HG02981 (cell line): ENCODE measurements around the gene TMIGD3.

Source experiments
- ATAC-seq: cut with Tn5 transposase; IDR thresholded peaks from one replicate; pipeline ENCODE4 v1.9.1; 2021; ENCODE audit warnings: mild to moderate bottlenecking, moderate library complexity; ENCODE audit not compliant: unreplicated experiment

The TMIGD3 gene

GRCh38 chr1:111476214-111476613 lies 27.2 kb downstream of the TMIGD3 start:
- ATAC-seq = no peak

- ATAC-seq = no peak
These were observed 27.7 kb downstream of the TMIGD3 start for GRCh38 chr1:111475701-111476100.

DNA sequence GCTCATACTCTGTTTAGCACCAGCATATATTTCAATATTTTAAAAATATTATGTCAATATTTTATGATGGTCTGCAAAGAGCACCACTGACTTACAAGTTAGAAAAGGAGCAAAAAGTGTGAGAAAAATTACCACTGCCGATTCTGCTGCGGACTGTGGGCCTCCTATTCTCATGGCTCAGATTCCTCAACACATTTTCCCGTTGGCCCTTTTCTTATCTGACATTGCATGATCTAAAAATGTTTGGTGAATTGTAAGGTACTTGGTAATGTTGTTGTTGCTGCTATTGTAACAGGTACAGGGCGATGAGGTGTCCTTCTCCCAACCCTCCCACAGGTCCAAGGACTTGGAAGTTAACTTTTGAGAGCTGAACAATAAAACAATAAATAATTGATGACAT lies 28.9 kb downstream of the TMIGD3 start:
- no peak for ATAC-seq

DNA sequence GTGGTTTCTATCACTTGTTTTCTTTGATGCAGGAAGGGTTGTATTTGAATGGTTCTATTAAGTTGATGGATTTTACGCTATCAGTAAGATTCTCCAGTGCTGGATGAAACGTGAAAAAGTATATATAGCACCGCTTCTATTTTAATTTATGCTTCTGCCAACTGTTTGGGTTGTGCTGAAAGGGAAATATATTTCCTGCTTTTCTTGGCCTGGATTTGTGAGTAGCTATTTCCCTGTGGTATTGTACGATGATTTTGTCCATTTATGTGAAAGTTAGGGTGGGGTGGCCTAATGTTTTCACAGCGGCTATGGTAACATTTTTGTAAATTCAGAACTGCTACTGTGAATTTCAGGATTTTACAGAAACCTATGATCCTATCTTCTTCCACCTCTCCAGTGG lies 29.3 kb downstream of the TMIGD3 start:
- no peak for ATAC-seq

GRCh38 chr1:111471538-111471937 lies 31.9 kb downstream of the TMIGD3 start:
- no peak for ATAC-seq

DNA sequence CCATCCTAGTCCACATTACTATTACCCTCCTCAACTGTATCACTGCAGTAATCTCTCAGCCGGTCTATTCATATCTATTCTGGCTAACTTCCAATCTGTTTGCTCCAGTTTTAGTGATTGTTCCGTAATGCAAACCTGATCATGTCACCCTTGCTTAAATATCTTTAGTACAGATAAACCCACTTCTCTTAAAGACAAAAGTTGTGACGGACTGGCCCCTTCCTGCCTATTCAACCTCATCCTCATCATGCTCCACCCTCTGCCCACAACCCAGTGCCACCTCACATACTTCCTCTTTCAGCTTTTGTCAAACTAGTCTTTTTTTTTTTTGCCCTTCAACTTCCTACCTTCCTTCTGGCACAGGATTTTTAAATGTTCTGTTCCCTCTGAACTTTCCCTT lies 32.4 kb downstream of the TMIGD3 start:
- ATAC-seq = no peak

DNA sequence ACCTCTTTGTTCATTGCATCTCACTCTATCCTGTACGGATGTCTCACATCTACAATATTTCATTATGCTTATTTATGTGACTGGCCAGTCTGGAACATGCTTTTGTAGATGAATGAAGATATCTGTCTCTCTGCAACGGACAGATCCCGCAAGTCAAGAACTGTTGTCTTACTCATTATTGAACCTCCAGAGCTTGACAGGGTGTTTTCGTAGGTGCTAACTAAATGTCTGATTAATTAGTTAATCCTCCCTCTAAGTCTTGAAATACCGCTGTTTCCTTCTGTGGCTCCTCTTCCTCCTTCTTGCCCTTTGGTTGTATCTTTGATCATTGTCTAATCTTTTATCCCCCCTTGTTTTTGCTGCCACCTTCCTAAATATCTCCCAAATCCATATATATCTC lies 32.8 kb downstream of the TMIGD3 start:
- ATAC-seq = no peak

- no peak for ATAC-seq
These were observed 33.9 kb downstream of the TMIGD3 start for GRCh38 chr1:111469539-111469938.

DNA sequence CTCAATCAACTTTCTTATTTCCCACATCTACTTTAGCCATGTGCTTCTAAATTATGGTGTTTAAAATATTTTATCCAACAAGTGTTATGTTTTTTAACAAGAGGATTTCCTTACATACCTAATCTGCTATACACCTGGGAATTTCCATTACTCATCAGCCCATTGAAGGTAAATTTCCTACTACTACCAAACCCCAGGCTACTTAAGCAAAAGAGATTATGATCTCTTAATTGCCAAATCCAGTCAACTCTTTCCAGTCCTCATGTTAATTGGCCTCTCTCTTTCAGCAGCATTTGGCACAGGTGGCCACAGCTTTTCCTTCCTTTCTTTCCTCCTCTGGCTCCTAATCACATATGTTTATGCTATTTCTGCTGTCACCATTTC lies 34.7 kb downstream of the TMIGD3 start:
- ATAC-seq = no peak

DNA sequence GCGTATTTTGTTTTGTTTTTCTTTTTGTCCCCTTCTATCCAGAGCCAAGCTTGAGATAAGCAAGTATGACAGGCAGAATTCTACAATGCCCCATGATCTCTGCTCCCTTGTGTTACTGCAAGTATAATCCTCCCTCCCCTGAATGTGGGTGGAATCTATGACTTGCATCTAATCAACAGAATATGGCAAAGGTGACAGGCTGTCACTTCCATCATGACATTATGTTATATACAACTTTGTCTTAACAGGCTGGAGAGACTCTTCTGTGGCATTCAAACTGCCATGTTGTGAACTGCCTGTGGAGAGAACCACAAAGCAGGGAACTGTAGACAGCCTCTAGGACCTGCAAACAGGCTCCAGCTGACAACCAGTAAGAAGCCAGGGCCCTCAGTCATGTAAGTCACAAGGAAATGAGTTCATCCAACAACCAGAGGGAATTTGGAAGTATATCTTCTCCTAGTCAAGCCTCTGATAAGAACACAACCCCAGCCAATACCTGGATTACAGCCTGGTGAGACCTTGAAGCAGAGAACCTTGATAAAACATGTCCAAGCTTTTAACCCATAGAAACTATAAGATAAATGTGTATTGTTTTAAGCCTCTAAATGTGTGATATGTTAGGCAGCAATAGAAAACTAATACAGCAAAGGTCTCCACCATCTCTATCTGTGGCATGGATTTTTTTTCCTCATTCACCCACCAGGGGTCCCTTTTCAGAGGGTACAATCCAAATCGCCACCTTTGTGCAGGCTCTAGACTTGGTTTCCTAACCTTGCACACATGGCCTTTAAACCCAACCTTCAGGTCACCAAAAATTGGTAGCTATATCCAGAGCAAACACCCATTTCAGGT lies 35.3 kb downstream of the TMIGD3 start:
- ATAC-seq = no peak

DNA sequence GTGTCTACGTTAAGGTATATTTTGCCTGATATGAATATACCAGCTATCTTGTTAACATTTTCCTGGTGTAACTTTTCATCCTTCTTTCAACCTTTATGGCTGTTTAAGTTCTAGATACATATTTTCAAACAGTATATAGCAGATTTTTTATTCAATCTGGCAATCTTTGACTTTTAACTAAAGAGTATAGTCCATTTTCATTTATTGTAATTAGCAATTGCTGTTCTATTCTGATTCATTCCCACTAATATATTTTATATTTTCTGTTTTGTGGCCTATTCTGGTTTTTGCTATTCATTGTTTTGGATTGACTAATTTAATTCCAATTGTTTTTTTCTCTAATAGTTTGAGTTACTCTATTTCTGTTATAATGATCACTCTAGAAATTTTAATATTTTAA lies 37.0 kb downstream of the TMIGD3 start:
- no peak for ATAC-seq

DNA sequence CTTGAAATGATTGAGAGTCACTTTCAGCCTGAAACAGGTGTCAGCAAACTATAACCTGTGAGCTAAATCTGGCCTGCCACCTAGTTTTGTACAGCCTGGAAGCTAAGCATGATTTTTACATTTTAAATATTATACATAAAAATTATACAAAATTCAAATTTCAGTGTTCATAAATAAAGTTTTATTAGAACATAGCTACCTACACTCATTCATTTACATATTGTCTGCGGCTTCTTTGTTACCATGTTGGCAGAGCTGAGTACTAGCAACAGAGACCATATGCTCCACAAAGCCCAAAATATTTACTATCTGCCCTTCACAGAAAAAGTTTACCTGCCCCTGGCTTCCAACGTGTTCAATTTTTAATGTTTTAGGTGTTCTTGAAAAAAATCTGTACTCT lies 37.7 kb downstream of the TMIGD3 start:
- ATAC-seq = no peak

- ATAC-seq = no peak
These were observed 40.3 kb downstream of the TMIGD3 start for GRCh38 chr1:111463029-111463683.

DNA sequence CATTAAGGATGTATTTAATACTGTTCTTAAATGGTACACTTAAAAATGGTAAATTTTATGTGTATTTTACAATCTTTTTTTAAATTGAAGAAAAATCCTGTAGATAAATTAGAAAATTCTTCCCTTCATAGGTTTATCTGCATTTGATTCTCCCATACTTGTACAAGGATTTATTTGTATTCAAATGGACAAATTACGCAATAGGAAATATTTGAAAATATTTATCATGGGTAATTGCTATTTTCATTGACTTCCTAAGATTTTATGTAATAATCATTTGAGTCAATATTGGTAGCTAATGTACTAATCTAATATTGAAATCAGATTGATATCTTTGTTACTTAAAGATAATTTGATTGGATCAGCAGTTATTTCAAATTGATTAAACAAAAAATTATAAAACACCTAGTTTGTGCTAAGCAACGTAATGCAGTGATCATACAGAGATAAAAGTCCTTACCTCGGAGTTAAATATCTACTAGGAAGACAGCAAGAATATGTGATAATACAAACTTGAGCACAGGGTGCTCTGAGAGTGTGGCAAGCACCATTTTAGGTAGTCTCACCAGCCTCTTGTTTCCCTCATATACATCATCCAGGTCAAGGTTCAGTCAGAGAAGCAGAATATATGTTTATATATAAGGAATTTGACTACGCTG lies 40.9 kb downstream of the TMIGD3 start:
- ATAC-seq = no peak

- ATAC-seq = no peak
These were observed 41.7 kb downstream of the TMIGD3 start for GRCh38 chr1:111461765-111462164.

DNA sequence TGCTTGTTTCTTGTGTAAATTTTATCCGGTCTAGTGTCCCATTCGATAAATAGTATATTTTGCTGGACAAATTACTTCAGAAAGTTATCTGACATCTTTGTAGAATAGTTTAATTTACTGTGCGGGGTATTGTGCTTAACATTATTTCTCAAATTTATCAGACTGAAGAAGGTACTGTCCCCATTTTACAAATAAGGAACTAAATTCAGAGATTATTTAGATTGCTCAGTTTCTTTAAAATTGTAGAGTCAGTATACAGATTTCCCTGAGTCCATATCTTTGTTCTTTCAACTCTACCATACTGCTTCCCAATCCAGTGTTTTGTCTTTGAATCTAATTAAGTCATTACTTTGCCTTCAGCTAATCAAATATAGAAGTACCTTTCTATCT lies 47.8 kb downstream of the TMIGD3 start:
- no peak for ATAC-seq

- no peak for ATAC-seq
These were observed 48.4 kb downstream of the TMIGD3 start for GRCh38 chr1:111454859-111455641.

DNA sequence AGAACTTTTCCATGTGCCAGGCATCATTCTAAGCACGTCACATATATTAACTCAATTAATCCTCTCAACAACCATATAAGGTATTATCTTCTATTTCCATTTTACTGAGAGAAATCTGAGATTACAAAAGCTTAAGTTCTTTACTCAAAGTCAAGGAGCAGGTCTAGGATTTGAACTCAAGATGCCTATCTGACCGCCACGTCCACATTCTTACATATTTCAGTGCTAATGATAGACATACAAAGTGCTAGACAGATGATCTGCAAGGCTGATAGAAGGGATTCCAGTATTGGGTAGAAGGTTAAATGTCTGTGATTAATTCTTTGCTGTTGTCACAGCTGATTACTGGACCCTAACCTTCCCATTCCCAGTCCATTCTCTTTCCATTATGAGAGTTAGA lies 49.7 kb downstream of the TMIGD3 start:
- no peak for ATAC-seq

- no peak for ATAC-seq
These were observed 50.9 kb downstream of the TMIGD3 start for GRCh38 chr1:111452581-111452980.

DNA sequence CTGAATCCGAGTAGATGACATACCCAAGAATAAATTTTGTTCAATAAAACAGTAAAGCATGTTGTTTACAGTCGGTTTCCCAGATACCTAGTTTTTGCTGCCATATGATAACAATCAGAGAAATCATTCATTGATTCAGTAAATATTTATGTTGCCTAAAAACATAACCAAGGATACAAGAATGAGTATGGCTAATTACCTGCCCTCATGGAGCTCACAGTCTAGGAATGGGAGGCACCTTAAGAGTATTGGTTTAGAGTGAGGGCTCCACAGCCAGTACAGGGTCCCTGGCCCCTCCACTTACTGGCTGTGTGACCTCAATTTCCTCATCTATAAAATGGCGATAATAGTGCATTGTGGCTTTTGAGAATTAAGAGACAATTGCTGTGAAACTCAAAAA lies 53.2 kb downstream of the TMIGD3 start:
- no peak for ATAC-seq

- ATAC-seq = no peak
These were observed 53.8 kb downstream of the TMIGD3 start for GRCh38 chr1:111449703-111450017.
